SK-N-SH (cell line): ENCODE results near the gene TRMT1. TPM values are rescaled to one million over a fixed set of nuclear protein-coding genes. Genes with fewer than 3 reads are reported as not detected.

Experiments used
- CTCF ChIA-PET: fragments of 300-600, 350-600 bp; formaldehyde crosslinking; extraction: SDS; loops from one replicate; lab custom pipeline; 2021; lab: Yijun Ruan, JAX
- POLR2A ChIA-PET: fragments of 350-600 bp; sonication (Branson Sonifier 250); formaldehyde crosslinking; extraction: SDS; loops from one replicate; lab custom pipeline; 2020; ENCODE audit warnings: antibody characterized with exemption, inconsistent platforms; lab: Yijun Ruan, JAX
- DNase-seq: peaks from one replicate; pipeline ENCODE4 v3.0.0; 2012
- H2AFZ ChIP-seq: fragments of 200-600 bp; sonication (generic); 2 replicates; pipeline ENCODE4 v1.8.1; 2016; ENCODE audit warnings: antibody characterized with exemption, mild to moderate bottlenecking, low read depth
- H3F3A ChIP-seq: fragments of 200-600 bp; sonication (generic); replicated peaks from 2 replicates; pipeline ENCODE3; 2016; ENCODE audit warnings: antibody characterized with exemption, mild to moderate bottlenecking; ENCODE audit not compliant: insufficient read depth
- H3K27ac ChIP-seq, 2 experiments: fragments of 200-500 bp in 1 of 2; fragments of 200-600 bp in 1 of 2; sonication (Bioruptor generic) in 1 of 2; sonication (generic), shearing (Covaris generic) in 1 of 2; 2 replicates each; pipeline versions ENCODE4 v1.5.1 to v1.6.1; 2014 to 2016; ENCODE audit warnings: low read depth in 2 of 2, inconsistent platforms in 1 of 2, low read length in 1 of 2, mild to moderate bottlenecking in 1 of 2, mixed read lengths in 1 of 2
- H3K27me3 ChIP-seq: fragments of 200-600 bp; sonication (generic), shearing (Covaris generic); 2 replicates; pipeline ENCODE4 v1.6.1; 2016; ENCODE audit warnings: mixed run types; ENCODE audit not compliant: insufficient read depth
- H3K36me3 ChIP-seq, 2 experiments: fragments of 200-500 bp in 1 of 2; fragments of 200-600 bp in 1 of 2; sonication (Bioruptor generic) in 1 of 2; sonication (generic) in 1 of 2; replicated peaks in 1 of 2; 2 replicates each; pipeline versions ENCODE3 to v1.5.1; 2014 to 2016; ENCODE audit warnings: low read length in 1 of 2, mild to moderate bottlenecking in 1 of 2; ENCODE audit not compliant: insufficient read depth in 2 of 2, control insufficient read depth in 1 of 2
- H3K4me1 ChIP-seq, 2 experiments: fragments of 200-500 bp in 1 of 2; fragments of 200-600 bp in 1 of 2; sonication (Bioruptor generic) in 1 of 2; sonication (generic), shearing (Covaris generic) in 1 of 2; 2 replicates each; pipeline versions ENCODE4 v1.5.1 to v1.6.1; 2014 to 2016; ENCODE audit warnings: low read depth in 1 of 2, low read length in 1 of 2, mixed run types in 1 of 2; ENCODE audit not compliant: insufficient read depth in 2 of 2, control insufficient read depth in 1 of 2
- H3K4me2 ChIP-seq: fragments of 200-600 bp; sonication (generic), shearing (Covaris generic); 2 replicates; pipeline ENCODE4 v1.6.1; 2017; ENCODE audit warnings: mixed run types
- H3K4me3 ChIP-seq, 2 experiments: fragments of 200-500 bp in 1 of 2; fragments of 200-600 bp in 1 of 2; sonication (Bioruptor generic) in 1 of 2; sonication (generic), shearing (Covaris generic) in 1 of 2; 2 replicates each; pipeline versions ENCODE4 v1.5.1 to v1.8.1; 2014 to 2016; ENCODE audit warnings: low read depth in 2 of 2, inconsistent platforms in 1 of 2, low read length in 1 of 2, mild to moderate bottlenecking in 1 of 2, mixed read lengths in 1 of 2, moderate library complexity in 1 of 2
- H3K79me2 ChIP-seq: fragments of 200-600 bp; sonication (generic); 2 replicates; pipeline ENCODE4 v1.8.1; 2017; ENCODE audit warnings: mild to moderate bottlenecking; ENCODE audit not compliant: insufficient read depth
- H3K9ac ChIP-seq: fragments of 200-600 bp; sonication (generic); 2 replicates; pipeline ENCODE4 v1.6.1; 2017; ENCODE audit warnings: mixed run types
- H3K9me2 ChIP-seq: fragments of 200-600 bp; sonication (generic); 2 replicates; pipeline ENCODE4 v1.6.1; 2017; ENCODE audit warnings: mixed run types
- H3K9me3 ChIP-seq: fragments of 200-600 bp; sonication (generic); 2 replicates; pipeline ENCODE4 v1.6.1; 2017; ENCODE audit warnings: mixed run types, mild to moderate bottlenecking, moderate library complexity
- H4K20me1 ChIP-seq: fragments of 200-600 bp; sonication (generic); 2 replicates; pipeline ENCODE4 v1.6.1; 2017; ENCODE audit warnings: mild to moderate bottlenecking, mixed run types; ENCODE audit not compliant: insufficient read depth
- CTCF ChIP-seq: fragments of 200-600 bp; sonication (generic); IDR thresholded peaks from 2 replicates; pipeline ENCODE4 v1.6.1; 2017; ENCODE audit warnings: antibody characterized with exemption, mild to moderate bottlenecking, moderate library complexity
- ELF1 ChIP-seq: IDR thresholded peaks from 2 replicates; pipeline ENCODE4 v1.4.0; 2012
- EP300 ChIP-seq, 2 experiments: IDR thresholded peaks; 2 replicates each; pipeline versions ENCODE4 v1.4.0 to v1.6.1; 2012; ENCODE audit warnings: borderline replicate concordance in 1 of 2, low read depth in 1 of 2, low read length in 1 of 2
- EZH2phosphoT487 ChIP-seq: fragments of 200-600 bp; sonication (generic); IDR thresholded peaks from 2 replicates; pipeline ENCODE4 v1.6.1; 2017; ENCODE audit warnings: low read depth, mixed run types, mild to moderate bottlenecking, antibody characterized with exemption, moderate library complexity, borderline replicate concordance
- FOXM1 ChIP-seq: IDR thresholded peaks from 2 replicates; pipeline ENCODE4 v1.4.0; 2012; ENCODE audit warnings: low read depth, mild to moderate bottlenecking
- GABPA ChIP-seq: IDR thresholded peaks from 2 replicates; pipeline ENCODE4 v1.4.0; 2012; ENCODE audit warnings: low read depth, mild to moderate bottlenecking
- IRF3 ChIP-seq: fragments of 150-350 bp; IDR thresholded peaks from 2 replicates; pipeline ENCODE4 v1.6.1; 2016; ENCODE audit warnings: mild to moderate bottlenecking, low read depth, low read length
- JUND ChIP-seq: IDR thresholded peaks from 2 replicates; pipeline ENCODE4 v1.4.0; 2012
- MXI1 ChIP-seq: IDR thresholded peaks from 2 replicates; pipeline ENCODE4 v1.6.1; 2012; ENCODE audit warnings: mild to moderate bottlenecking, low read depth, low read length, improper control_type of control experiment
- NFIC ChIP-seq: IDR thresholded peaks from 2 replicates; pipeline ENCODE4 v1.4.0; 2012; ENCODE audit warnings: borderline replicate concordance
- POLR2AphosphoS5 ChIP-seq: IDR thresholded peaks from 2 replicates; pipeline ENCODE4 v1.6.1; 2012; ENCODE audit warnings: low read depth, low read length
- RAD21 ChIP-seq: IDR thresholded peaks from 2 replicates; pipeline ENCODE4 v1.6.1; 2012; ENCODE audit warnings: mild to moderate bottlenecking, low read length
- SIN3A ChIP-seq: IDR thresholded peaks from 2 replicates; pipeline ENCODE4 v1.6.1; 2012; ENCODE audit warnings: low read depth, mild to moderate bottlenecking, low read length, moderate library complexity, borderline replicate concordance
- SMC3 ChIP-seq: IDR thresholded peaks from 2 replicates; pipeline ENCODE4 v1.6.1; 2012; ENCODE audit warnings: low read depth, low read length, improper control_type of control experiment
- TAF1 ChIP-seq: IDR thresholded peaks from 2 replicates; pipeline ENCODE4 v1.6.1; 2012; ENCODE audit warnings: low read depth, mild to moderate bottlenecking, low read length, moderate library complexity, borderline replicate concordance
- USF1 ChIP-seq: IDR thresholded peaks from 2 replicates; pipeline ENCODE4 v1.4.0; 2012; ENCODE audit warnings: low read depth, borderline replicate concordance
- WGBS: methylation state at CpG from one replicate; pipeline ENCODE4 v1.1.6; 2017; ENCODE audit warnings: low lambda C conversion rate; 5-methylcytosine and 5-hydroxymethylcytosine counted together
- polyA plus RNA-seq, 3 experiments: library from polyadenylated mRNA; depleted of rRNA; stranded (reverse); fragments of >200 nt; gene quantifications; 2 replicates each; pipeline ENCODE4 v1.2.3, GENCODE V29; 2012
- TF ChIP-seq, protein P1 (sequence below): IDR thresholded peaks from 2 replicates; pipeline ENCODE4 v1.4.0; 2012; ENCODE audit warnings: low read depth, borderline replicate concordance
- TF ChIP-seq, protein P2 (sequence below): IDR thresholded peaks from 2 replicates; pipeline ENCODE4 v1.6.1; 2012; ENCODE audit warnings: mild to moderate bottlenecking, low read depth, low read length, moderate library complexity
- TF ChIP-seq, protein P3 (sequence below): fragments of 150-350 bp; IDR thresholded peaks from 2 replicates; pipeline ENCODE4 v1.6.1; 2017; ENCODE audit warnings: antibody characterized with exemption, low read length, low read depth, borderline replicate concordance

Gene TRMT1
- polyA plus RNA-seq, 1 of the 3 experiments (the other 2 are of a cell fraction): 64.9 TPM

DNA sequence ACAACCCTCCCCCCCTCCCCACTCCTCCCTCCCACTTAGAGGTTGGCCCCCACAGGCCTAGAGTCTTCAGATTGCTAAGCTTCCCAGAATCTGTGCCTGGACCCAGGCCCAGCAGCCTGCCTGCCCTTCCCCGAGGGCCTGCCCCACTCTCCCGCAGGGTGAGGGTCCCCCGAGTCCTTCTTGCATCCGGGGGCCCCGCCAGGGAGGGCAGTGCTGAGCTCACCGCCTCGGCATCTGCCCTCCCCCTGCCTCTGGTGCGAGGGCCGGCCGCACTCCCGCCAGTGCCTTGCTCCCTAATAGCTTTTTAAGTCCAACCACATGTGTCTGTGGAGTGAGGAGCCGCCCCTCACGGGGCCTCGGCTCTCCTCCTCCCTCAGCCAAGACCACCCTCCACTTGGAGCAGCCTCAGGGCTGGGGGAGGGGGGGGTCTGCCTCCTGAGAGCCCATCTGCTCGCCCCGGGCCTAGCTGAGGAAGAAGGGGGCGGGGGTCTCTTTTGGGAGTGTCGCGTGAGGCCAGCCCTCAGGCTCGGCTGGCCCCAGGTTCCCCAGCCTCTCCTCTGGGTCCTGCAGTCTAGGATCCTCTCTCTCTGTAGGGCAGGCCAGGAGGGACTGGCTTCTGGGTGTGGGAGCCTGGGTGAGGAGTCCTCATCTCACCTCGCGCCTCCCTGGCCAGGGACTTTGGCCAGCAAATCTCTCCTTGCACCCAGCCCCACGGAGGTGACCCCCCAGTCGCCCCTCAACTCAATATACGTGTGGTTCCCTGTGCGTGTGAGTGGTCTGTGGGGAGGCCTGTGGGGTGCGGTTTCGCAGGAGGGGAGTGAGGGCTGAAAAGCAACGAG, 61.1 kb downstream of the TRMT1 start:
- CTCF ChIA-PET: interaction anchor here (0.6 to 35.2 kb wide), 15 partner anchors 10 to 1351 kb away, joined by 3 to 506 read pairs (median 5); partner anchors contain the start of gene DAND5
- no peaks in the 10 kb centered on the region for H3K27me3 ChIP-seq
- peaks cover 54% of the 10 kb centered on the region; the same call in 1 of the 2 replicates for H3K79me2 ChIP-seq
- H3K9me3 ChIP-seq: no peaks in the 10 kb centered on the region
- H3K4me3 ChIP-seq: peak overlapping the region; percentile 27 to 47
- H4K20me1 ChIP-seq: no peaks in the 10 kb centered on the region
- H3K4me2 ChIP-seq: peak overlapping the region; percentile 88
- peaks cover 36% of the 10 kb centered on the region for H3F3A ChIP-seq
- peak overlapping the region; percentile 100 for H3K27ac ChIP-seq
- no peaks in the 10 kb centered on the region for H3K36me3 ChIP-seq
- WGBS: 16% methylated on average over 11 of the region's 29 CpGs
- peaks cover 85 to 99% of the 10 kb centered on the region in 2 experiments for H3K4me1 ChIP-seq
- H3K9me2 ChIP-seq: no peaks in the 10 kb centered on the region
- POLR2A ChIA-PET: interaction anchor here (0.8 to 2.5 kb wide), 12 partner anchors 12 to 97 kb away, joined by 3 to 11 read pairs (median 4); no protein-coding TSS in a partner anchor
- peak; percentile 89 for DNase-seq
- H2AFZ ChIP-seq: no peak overlapping the region
- H3K9ac ChIP-seq: peak overlapping the region; percentile 93
- TF ChIP-seq, protein P1, sequence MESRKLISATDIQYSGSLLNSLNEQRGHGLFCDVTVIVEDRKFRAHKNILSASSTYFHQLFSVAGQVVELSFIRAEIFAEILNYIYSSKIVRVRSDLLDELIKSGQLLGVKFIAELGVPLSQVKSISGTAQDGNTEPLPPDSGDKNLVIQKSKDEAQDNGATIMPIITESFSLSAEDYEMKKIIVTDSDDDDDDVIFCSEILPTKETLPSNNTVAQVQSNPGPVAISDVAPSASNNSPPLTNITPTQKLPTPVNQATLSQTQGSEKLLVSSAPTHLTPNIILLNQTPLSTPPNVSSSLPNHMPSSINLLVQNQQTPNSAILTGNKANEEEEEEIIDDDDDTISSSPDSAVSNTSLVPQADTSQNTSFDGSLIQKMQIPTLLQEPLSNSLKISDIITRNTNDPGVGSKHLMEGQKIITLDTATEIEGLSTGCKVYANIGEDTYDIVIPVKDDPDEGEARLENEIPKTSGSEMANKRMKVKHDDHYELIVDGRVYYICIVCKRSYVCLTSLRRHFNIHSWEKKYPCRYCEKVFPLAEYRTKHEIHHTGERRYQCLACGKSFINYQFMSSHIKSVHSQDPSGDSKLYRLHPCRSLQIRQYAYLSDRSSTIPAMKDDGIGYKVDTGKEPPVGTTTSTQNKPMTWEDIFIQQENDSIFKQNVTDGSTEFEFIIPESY: no peak; the same call in none of the 2 replicates
- TF ChIP-seq IRF3 (no peak), NFIC (peak; percentile 87), USF1 (no peak), EP300 (IDR thresholded peaks at IDR 0.05; ENCODE audit: borderline replicate concordance in 1 of 2, low read depth in 1 of 2, low read length in 1 of 2) (peak; percentile 62 to 92), JUND (peak; percentile 80), SMC3 (no peak), TAF1 (peak; percentile 21; the same call in 1 of the 2 replicates), GABPA (no peak; the same call in 1 of the 2 replicates), MXI1 (0 out of 2 replicates have a peak, but pooled peaks have one; percentile 36), EZH2phosphoT487 (no peak), SIN3A (peak; percentile 30; the same call in 1 of the 2 replicates), POLR2AphosphoS5 (peak; percentile 33; the same call in 1 of the 2 replicates), FOXM1 (peak; percentile 46; the same call in 1 of the 2 replicates), CTCF (no peak), RAD21 (no peak), ELF1 (peak; percentile 29; the same call in 1 of the 2 replicates)
- TF ChIP-seq, protein P2, sequence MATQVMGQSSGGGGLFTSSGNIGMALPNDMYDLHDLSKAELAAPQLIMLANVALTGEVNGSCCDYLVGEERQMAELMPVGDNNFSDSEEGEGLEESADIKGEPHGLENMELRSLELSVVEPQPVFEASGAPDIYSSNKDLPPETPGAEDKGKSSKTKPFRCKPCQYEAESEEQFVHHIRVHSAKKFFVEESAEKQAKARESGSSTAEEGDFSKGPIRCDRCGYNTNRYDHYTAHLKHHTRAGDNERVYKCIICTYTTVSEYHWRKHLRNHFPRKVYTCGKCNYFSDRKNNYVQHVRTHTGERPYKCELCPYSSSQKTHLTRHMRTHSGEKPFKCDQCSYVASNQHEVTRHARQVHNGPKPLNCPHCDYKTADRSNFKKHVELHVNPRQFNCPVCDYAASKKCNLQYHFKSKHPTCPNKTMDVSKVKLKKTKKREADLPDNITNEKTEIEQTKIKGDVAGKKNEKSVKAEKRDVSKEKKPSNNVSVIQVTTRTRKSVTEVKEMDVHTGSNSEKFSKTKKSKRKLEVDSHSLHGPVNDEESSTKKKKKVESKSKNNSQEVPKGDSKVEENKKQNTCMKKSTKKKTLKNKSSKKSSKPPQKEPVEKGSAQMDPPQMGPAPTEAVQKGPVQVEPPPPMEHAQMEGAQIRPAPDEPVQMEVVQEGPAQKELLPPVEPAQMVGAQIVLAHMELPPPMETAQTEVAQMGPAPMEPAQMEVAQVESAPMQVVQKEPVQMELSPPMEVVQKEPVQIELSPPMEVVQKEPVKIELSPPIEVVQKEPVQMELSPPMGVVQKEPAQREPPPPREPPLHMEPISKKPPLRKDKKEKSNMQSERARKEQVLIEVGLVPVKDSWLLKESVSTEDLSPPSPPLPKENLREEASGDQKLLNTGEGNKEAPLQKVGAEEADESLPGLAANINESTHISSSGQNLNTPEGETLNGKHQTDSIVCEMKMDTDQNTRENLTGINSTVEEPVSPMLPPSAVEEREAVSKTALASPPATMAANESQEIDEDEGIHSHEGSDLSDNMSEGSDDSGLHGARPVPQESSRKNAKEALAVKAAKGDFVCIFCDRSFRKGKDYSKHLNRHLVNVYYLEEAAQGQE: no peak
- TF ChIP-seq, protein P3, sequence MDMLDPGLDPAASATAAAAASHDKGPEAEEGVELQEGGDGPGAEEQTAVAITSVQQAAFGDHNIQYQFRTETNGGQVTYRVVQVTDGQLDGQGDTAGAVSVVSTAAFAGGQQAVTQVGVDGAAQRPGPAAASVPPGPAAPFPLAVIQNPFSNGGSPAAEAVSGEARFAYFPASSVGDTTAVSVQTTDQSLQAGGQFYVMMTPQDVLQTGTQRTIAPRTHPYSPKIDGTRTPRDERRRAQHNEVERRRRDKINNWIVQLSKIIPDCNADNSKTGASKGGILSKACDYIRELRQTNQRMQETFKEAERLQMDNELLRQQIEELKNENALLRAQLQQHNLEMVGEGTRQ: no peak
